Measurements from ENCODE around the gene PRKCI. TPM values are rescaled to one million over a fixed set of nuclear protein-coding genes. Genes with fewer than 3 reads are reported as not detected.
"Not testable (repeated sequence)": the region's sequence is repeated elsewhere in the genome, so short reads cannot be mapped to it uniquely, and the experiment has no call there.

The PRKCI gene
- total RNA-seq, 2 experiments from 2014 or later, result 17.4 to 21.3 TPM

- H3K36me3 Mint-ChIP-seq (ENCODE audit: low read depth), result no peaks in the 10 kb centered on the region
- H3K9me3 Mint-ChIP-seq, result no peaks in the 10 kb centered on the region
- CTCF ChIA-PET, result no interaction called here
- no peak for TF ChIP-seq CTCF (IDR thresholded peaks at IDR 0.05)
- intact Hi-C loops (cut with micrococcal nuclease), result no loop called here
- no peak overlapping the region for H3K27ac Mint-ChIP-seq
- ATAC-seq (no peak), DNase-seq (no peak)
- no peaks in the 10 kb centered on the region for H3K4me1 Mint-ChIP-seq (ENCODE audit: low read depth)
- POLR2A ChIA-PET, result no interaction called here
- no peak overlapping the region for H3K4me3 Mint-ChIP-seq
- no peaks in the 10 kb centered on the region for H3K27me3 Mint-ChIP-seq
Measured at GRCh38 chr3:170331143-170331542, 108.9 kb downstream of the PRKCI start.

GRCh38 chr3:170337420-170337819 lies 115.2 kb downstream of the PRKCI start:
- intact Hi-C loops (cut with micrococcal nuclease), result no loop called here
- TF ChIP-seq CTCF (IDR thresholded peaks at IDR 0.05), result no peak
- CTCF ChIA-PET, result no interaction called here
- ATAC-seq (no peak), DNase-seq (no peak)
- Mint-ChIP-seq H3K36me3 (ENCODE audit: low read depth) (peaks cover 1% of the 10 kb centered on the region), H3K4me3 (no peak overlapping the region), H3K9me3 (peaks cover 11% of the 10 kb centered on the region), H3K27ac (no peak overlapping the region), H3K4me1 (ENCODE audit: low read depth) (no peaks in the 10 kb centered on the region), H3K27me3 (no peaks in the 10 kb centered on the region)
- POLR2A ChIA-PET, result interaction anchor here (0.7 kb wide), 1 partner anchor 59 kb away, joined by 3 read pairs; no protein-coding TSS in a partner anchor

- H3K27me3 Mint-ChIP-seq, result no peaks in the 10 kb centered on the region
- ChIA-PET POLR2A (interaction anchor here (0.7 kb wide), 1 partner anchor 19 kb away, joined by 3 read pairs; no protein-coding TSS in a partner anchor), CTCF (no interaction called here)
- DNase-seq, result no peak
- no peak overlapping the region for H3K27ac Mint-ChIP-seq
- no peak for TF ChIP-seq CTCF (IDR thresholded peaks at IDR 0.05)
- H3K4me3 Mint-ChIP-seq, result no peak overlapping the region
- H3K36me3 Mint-ChIP-seq (ENCODE audit: low read depth), result peaks cover 1% of the 10 kb centered on the region
- peaks cover 11% of the 10 kb centered on the region for H3K9me3 Mint-ChIP-seq
- no peak for ATAC-seq
- H3K4me1 Mint-ChIP-seq (ENCODE audit: low read depth), result no peaks in the 10 kb centered on the region
- intact Hi-C loops (cut with micrococcal nuclease), result no loop called here
Measured at GRCh38 chr3:170338690-170339340, 116.6 kb downstream of the PRKCI start.

- H3K27me3 Mint-ChIP-seq; H3K36me3 Mint-ChIP-seq (ENCODE audit: low read depth); intact Hi-C loops (cut with micrococcal nuclease); H3K4me1 Mint-ChIP-seq (ENCODE audit: low read depth); ATAC-seq; CTCF ChIA-PET; POLR2A ChIA-PET; H3K27ac Mint-ChIP-seq; H3K4me3 Mint-ChIP-seq; DNase-seq: not testable (repeated sequence)
- H3K9me3 Mint-ChIP-seq, result peaks cover 11% of the 10 kb centered on the region
Measured at GRCh38 chr3:170342273-170342672, 120.0 kb downstream of the PRKCI start.

GRCh38 chr3:170343859-170344258 lies 121.6 kb downstream of the PRKCI start:
- intact Hi-C loops (cut with micrococcal nuclease); H3K4me3 Mint-ChIP-seq; CTCF ChIA-PET; POLR2A ChIA-PET; H3K36me3 Mint-ChIP-seq (ENCODE audit: low read depth); ATAC-seq; H3K27me3 Mint-ChIP-seq; H3K4me1 Mint-ChIP-seq (ENCODE audit: low read depth); H3K9me3 Mint-ChIP-seq; H3K27ac Mint-ChIP-seq; DNase-seq: not testable (repeated sequence)

GRCh38 chr3:170344971-170345370 lies 122.7 kb downstream of the PRKCI start:
- TF ChIP-seq CTCF (IDR thresholded peaks at IDR 0.05), result no peak
- peaks cover 4% of the 10 kb centered on the region for H3K4me1 Mint-ChIP-seq (ENCODE audit: low read depth)
- H3K27ac Mint-ChIP-seq, result no peak overlapping the region
- no peaks in the 10 kb centered on the region for H3K36me3 Mint-ChIP-seq (ENCODE audit: low read depth)
- ATAC-seq (no peak), DNase-seq (no peak)
- intact Hi-C loops (cut with micrococcal nuclease), result no loop called here
- H3K9me3 Mint-ChIP-seq, result no peaks in the 10 kb centered on the region
- no peak overlapping the region for H3K4me3 Mint-ChIP-seq
- CTCF ChIA-PET, result no interaction called here
- H3K27me3 Mint-ChIP-seq, result no peaks in the 10 kb centered on the region
- POLR2A ChIA-PET, result no interaction called here
